Lung microvascular endothelial cell (primary cell): Measurements from ENCODE around the gene TBCB. TPM values are rescaled to one million over a fixed set of nuclear protein-coding genes. Genes with fewer than 3 reads are reported as not detected.

Experiments
- DNase-seq, 2 donors: peaks; one replicate each; pipeline versions ENCODE4 v3.0.0 to v3.0.0-alpha.2; 2010; ENCODE audit warnings: low read depth in 2 of 2
- total RNA-seq: library from RNA; depleted of rRNA; stranded (reverse); fragments of >200 nt; gene quantifications from 2 replicates; pipeline ENCODE4 v1.2.1, GENCODE V29; 2014

Gene TBCB
- total RNA-seq, 1 donor from 2014 or later: 181 TPM

GRCh38 chr19:36101550-36102327 lies 13.5 kb upstream of the TBCB start:
- DNase-seq: no peak

- no peak for DNase-seq
Measured at GRCh38 chr19:36103040-36103626, 12.1 kb upstream of the TBCB start.

- DNase-seq: no peak
Measured at GRCh38 chr19:36103842-36104552, 11.3 kb upstream of the TBCB start.

- no peak for DNase-seq
Measured at GRCh38 chr19:36106441-36106840, 8.8 kb upstream of the TBCB start.

GRCh38 chr19:36106991-36107390 lies 8.3 kb upstream of the TBCB start:
- no peak for DNase-seq

GRCh38 chr19:36108684-36109083 lies 6.6 kb upstream of the TBCB start:
- no peak for DNase-seq

- DNase-seq: no peak
Measured at GRCh38 chr19:36110487-36111199, 4.6 kb upstream of the TBCB start, which contains the start of gene OVOL3. Gene OVOL3, plus strand, starts transcription at chr19:36111143. Its CDS starts 60 bp downstream, at chr19:36111203.

GRCh38 chr19:36111200-36111539 lies 4.1 kb upstream of the TBCB start:
- DNase-seq: no peak

- DNase-seq: no peak
Measured at GRCh38 chr19:36112678-36113077, 2.6 kb upstream of the TBCB start.

- DNase-seq: no peak
Measured at GRCh38 chr19:36113425-36113824, 1.8 kb upstream of the TBCB start.

GRCh38 chr19:36113894-36114720 lies 1.2 kb upstream of the TBCB start:
- DNase-seq: peak; percentile 49 to 51

- peak; percentile 100 for DNase-seq
Measured at GRCh38 chr19:36114721-36115452, 381 bp upstream of the TBCB start, which contains the start of gene POLR2I. Gene POLR2I, minus strand, starts transcription at chr19:36114875. Its CDS starts 19 bp downstream, at chr19:36114856.

GRCh38 chr19:36116344-36116637 lies 1.0 kb downstream of the TBCB start:
- DNase-seq: no peak

GRCh38 chr19:36120092-36120983 lies 5.1 kb downstream of the TBCB start:
- DNase-seq: no peak

GRCh38 chr19:36120984-36121358 lies 5.7 kb downstream of the TBCB start:
- no peak for DNase-seq

- DNase-seq: no peak
Measured at GRCh38 chr19:36121486-36122124, 6.3 kb downstream of the TBCB start.

GRCh38 chr19:36125557-36125956 lies 10.3 kb downstream of the TBCB start:
- no peak for DNase-seq

GRCh38 chr19:36128392-36128736 lies 13.1 kb downstream of the TBCB start:
- no peak for DNase-seq

GRCh38 chr19:36131221-36131620 lies 16.0 kb downstream of the TBCB start:
- peak in 1 of 2 donors; percentile 30 for DNase-seq
